AG09309 (cell line): ENCODE results near the gene EMD.

Experiments used
- DNase-seq: peaks from one replicate; pipeline ENCODE4 v3.0.0-alpha.2; 2010; ENCODE audit warnings: low read depth
- H3K4me3 ChIP-seq: 2 replicates; pipeline ENCODE4 v1.5.1; 2011; ENCODE audit warnings: mild to moderate bottlenecking, low read depth, low read length, moderate library complexity; ENCODE audit not compliant: control insufficient read depth
- CTCF ChIP-seq: IDR thresholded peaks from 2 replicates; pipeline ENCODE4 v1.5.1; 2011; ENCODE audit warnings: mild to moderate bottlenecking, low read depth, low read length, inconsistent platforms; ENCODE audit not compliant: insufficient read depth, control insufficient read depth; ENCODE audit errors: missing control alignments

EMD gene

GRCh38 chrX:154348114-154348531, 31.0 kb upstream of the EMD start:
- H3K4me3 ChIP-seq, result no peak overlapping the region
- DNase-seq, result no peak
- TF ChIP-seq CTCF, result no peak

GRCh38 chrX:154348646-154349358, 30.3 kb upstream of the EMD start:
- no peak overlapping the region for H3K4me3 ChIP-seq
- no peak for DNase-seq
- no peak for TF ChIP-seq CTCF

GRCh38 chrX:154349359-154349935, 29.6 kb upstream of the EMD start:
- no peak for TF ChIP-seq CTCF
- no peak for DNase-seq
- H3K4me3 ChIP-seq, result no peak overlapping the region

- TF ChIP-seq CTCF, result no peak
- H3K4me3 ChIP-seq, result no peak overlapping the region
- DNase-seq, result no peak
These were observed 29.1 kb upstream of the EMD start for GRCh38 chrX:154349979-154350378.

GRCh38 chrX:154350429-154351182, 28.5 kb upstream of the EMD start:
- H3K4me3 ChIP-seq, result no peak overlapping the region
- TF ChIP-seq CTCF, result no peak
- DNase-seq, result no peak

- no peak for DNase-seq
- H3K4me3 ChIP-seq, result no peak overlapping the region
- TF ChIP-seq CTCF, result no peak
These were observed 27.7 kb upstream of the EMD start for GRCh38 chrX:154351183-154352011.
